Gastrocnemius medialis (tissue), 4 donors: ENCODE data around the gene ZBTB16. TPM values are rescaled to one million over a fixed set of nuclear protein-coding genes. Genes with fewer than 3 reads are reported as not detected.
"Not testable (repeated sequence)": the region's sequence is repeated elsewhere in the genome, so short reads cannot be mapped to it uniquely, and the experiment has no call there.

ENCODE experiments used
- ATAC-seq, 2 donors: fragments of 150-250 bp; one replicate each; pipeline ENCODE4 v1.9.1; 2016
- DNase-seq, 2 donors: peaks; one replicate each; pipeline ENCODE4 v3.0.0-alpha.2; 2019
- H3K27ac ChIP-seq, 4 donors: fragments of 200-600 bp; sonication (generic); 1 replicate in 1 of 4; 2 replicates in 3 of 4; pipeline ENCODE4 v1.5.1; 2016 to 2018; ENCODE audit warnings: mild to moderate bottlenecking in 2 of 4, moderate library complexity in 1 of 4
- H3K27me3 ChIP-seq, 3 donors: fragments of 200-600 bp; sonication (generic) in 2 of 3; 1 replicate in 1 of 3; 2 replicates in 2 of 3; pipeline versions ENCODE4 v1.5.1 to v1.6.0; 2016 to 2019; ENCODE audit warnings: mild to moderate bottlenecking in 1 of 3, moderate library complexity in 1 of 3
- H3K36me3 ChIP-seq, 2 donors: fragments of 200-600 bp; sonication (generic) in 1 of 2; one replicate each; pipeline ENCODE4 v1.5.1; 2017 to 2018
- H3K4me1 ChIP-seq, 2 donors: fragments of 200-600 bp; sonication (generic) in 1 of 2; one replicate each; pipeline ENCODE4 v1.5.1; 2016 to 2017; ENCODE audit warnings: mild to moderate bottlenecking in 2 of 2
- H3K4me3 ChIP-seq, 4 donors: fragments of 200-600 bp; sonication (generic) in 3 of 4; 1 replicate in 1 of 4; 2 replicates in 3 of 4; pipeline ENCODE4 v1.5.1; 2016 to 2019; ENCODE audit warnings: mild to moderate bottlenecking in 2 of 4
- H3K9me3 ChIP-seq, 3 donors: fragments of 200-600 bp; sonication (generic) in 2 of 3; 1 replicate in 1 of 3; 2 replicates in 2 of 3; pipeline ENCODE4 v1.5.1; 2016 to 2019
- CTCF ChIP-seq, 5 experiments: fragments of 450-650 bp in 3 of 5; fragments of 200-600 bp in 2 of 5; sonication (generic) in 2 of 5; IDR thresholded peaks in 4 of 5; conservative IDR thresholded peaks in 1 of 5; 1 replicate in 4 of 5; 2 replicates in 1 of 5; pipeline ENCODE4 v1.5.1; 2016 to 2019; ENCODE audit warnings: antibody characterized with exemption in 5 of 5, mild to moderate bottlenecking in 3 of 5, moderate library complexity in 3 of 5
- POLR2A ChIP-seq, 2 donors: fragments of 450-650 bp; IDR thresholded peaks; one replicate each; pipeline ENCODE4 v1.6.1; 2017; ENCODE audit warnings: antibody characterized with exemption in 2 of 2, mild to moderate bottlenecking in 2 of 2, moderate library complexity in 2 of 2
- in situ Hi-C, 4 donors: fragments of 200-750 bp; cut with MboI; loops; one replicate each; pipeline versions ENCODE4 v1.15.0 to v1.8.0; 2017; ENCODE audit warnings: low sequenced_read_pairs in 4 of 4
- intact Hi-C: fragments of 100-400 bp; cut with DNase I; formaldehyde crosslinking; loops from one replicate; pipeline ENCODE4 v1.15.1; 2023; ENCODE audit warnings: low total_unique reads
- total RNA-seq, 4 donors: library from RNA; depleted of rRNA; stranded (reverse); fragments of >200 nt; gene quantifications; one replicate each; pipeline versions ENCODE4 v1.1.0 to v1.2.3, GENCODE V29; 2016

ZBTB16 gene
- total RNA-seq, 4 donors from 2014 or later, result 156 to 250 (median 196) TPM

- ATAC-seq, result peak; percentile 22 to 32
- intact Hi-C loops, result no loop called here
- Histone ChIP-seq H3K27ac (peak overlapping the region; percentile 79 to 86 (median 84)), H3K36me3 (no peaks in the 10 kb centered on the region), H3K4me3 (no peak overlapping the region), H3K27me3 (no peaks in the 10 kb centered on the region), H3K4me1 (peaks cover 33 to 39% of the 10 kb centered on the region in 2 donors), H3K9me3 (no peaks in the 10 kb centered on the region)
- in situ Hi-C loops, result no loop called here
- peak in 1 of 2 donors; percentile 30 for DNase-seq
- no peak for TF ChIP-seq CTCF (IDR thresholded peaks at IDR 0.05 in 4 of 5, conservative IDR thresholded peaks at IDR 0.05 in 1 of 5)
- TF ChIP-seq POLR2A (IDR thresholded peaks at IDR 0.05), result no peak
Observed at GRCh38 chr11:114042234-114042633, 17.3 kb upstream of the ZBTB16 start.

GRCh38 chr11:114044042-114044871, 15.3 kb upstream of the ZBTB16 start:
- Histone ChIP-seq H3K27ac (peak overlapping the region; percentile 25 to 86 (median 84)), H3K9me3 (no peaks in the 10 kb centered on the region), H3K36me3 (no peaks in the 10 kb centered on the region), H3K27me3 (no peaks in the 10 kb centered on the region), H3K4me1 (peaks cover 31 to 39% of the 10 kb centered on the region in 2 donors), H3K4me3 (no peak overlapping the region)
- TF ChIP-seq POLR2A (IDR thresholded peaks at IDR 0.05) (peak in 1 of 2 donors; percentile 22), CTCF (IDR thresholded peaks at IDR 0.05 in 4 of 5, conservative IDR thresholded peaks at IDR 0.05 in 1 of 5) (no peak)
- ATAC-seq (no peak), DNase-seq (no peak)
- intact Hi-C loops, result no loop called here
- in situ Hi-C loops, result no loop called here

- in situ Hi-C loops, result no loop called here
- intact Hi-C loops, result no loop called here
- peaks cover 4 to 13% of the 10 kb centered on the region in 2 donors for H3K4me1 ChIP-seq
Observed at GRCh38 chr11:114047327-114047726, 12.2 kb upstream of the ZBTB16 start.

GRCh38 chr11:114049050-114049449, 10.5 kb upstream of the ZBTB16 start:
- Histone ChIP-seq H3K4me1 (peaks cover 8 to 9% of the 10 kb centered on the region in 2 donors), H3K27ac (no peak overlapping the region), H3K36me3 (no peaks in the 10 kb centered on the region), H3K27me3 (no peaks in the 10 kb centered on the region), H3K4me3 (no peak overlapping the region), H3K9me3 (no peaks in the 10 kb centered on the region)
- no peak for TF ChIP-seq CTCF (IDR thresholded peaks at IDR 0.05 in 4 of 5, conservative IDR thresholded peaks at IDR 0.05 in 1 of 5)
- no peak for TF ChIP-seq POLR2A (IDR thresholded peaks at IDR 0.05)
- ATAC-seq (no peak), DNase-seq (no peak)
- in situ Hi-C loops, result no loop called here
- intact Hi-C loops, result no loop called here

More at GRCh38 chr11:114047327-114047726, 12.2 kb upstream of the ZBTB16 start:
- no peaks in the 10 kb centered on the region for H3K9me3 ChIP-seq
- no peak overlapping the region for H3K27ac ChIP-seq
- H3K4me3 ChIP-seq, result no peak overlapping the region
- TF ChIP-seq POLR2A (IDR thresholded peaks at IDR 0.05), result no peak
- no peak for TF ChIP-seq CTCF (IDR thresholded peaks at IDR 0.05 in 4 of 5, conservative IDR thresholded peaks at IDR 0.05 in 1 of 5)
- no peaks in the 10 kb centered on the region for H3K27me3 ChIP-seq
- ATAC-seq (no peak), DNase-seq (no peak)
- no peaks in the 10 kb centered on the region for H3K36me3 ChIP-seq

- H3K27ac ChIP-seq, ATAC-seq, H3K4me3 ChIP-seq, H3K36me3 ChIP-seq, intact Hi-C loops, H3K9me3 ChIP-seq, DNase-seq, H3K4me1 ChIP-seq, H3K27me3 ChIP-seq: not testable (repeated sequence)
- in situ Hi-C loops, result loop anchor here in 1 of 4 donors (10.0 kb wide), 1 partner anchor 195 kb away; no protein-coding TSS in a partner anchor
Observed at GRCh38 chr11:114049766-114050165, 9.7 kb upstream of the ZBTB16 start.
